ENCODE results near the gene KRT3.

The KRT3 gene

DNA sequence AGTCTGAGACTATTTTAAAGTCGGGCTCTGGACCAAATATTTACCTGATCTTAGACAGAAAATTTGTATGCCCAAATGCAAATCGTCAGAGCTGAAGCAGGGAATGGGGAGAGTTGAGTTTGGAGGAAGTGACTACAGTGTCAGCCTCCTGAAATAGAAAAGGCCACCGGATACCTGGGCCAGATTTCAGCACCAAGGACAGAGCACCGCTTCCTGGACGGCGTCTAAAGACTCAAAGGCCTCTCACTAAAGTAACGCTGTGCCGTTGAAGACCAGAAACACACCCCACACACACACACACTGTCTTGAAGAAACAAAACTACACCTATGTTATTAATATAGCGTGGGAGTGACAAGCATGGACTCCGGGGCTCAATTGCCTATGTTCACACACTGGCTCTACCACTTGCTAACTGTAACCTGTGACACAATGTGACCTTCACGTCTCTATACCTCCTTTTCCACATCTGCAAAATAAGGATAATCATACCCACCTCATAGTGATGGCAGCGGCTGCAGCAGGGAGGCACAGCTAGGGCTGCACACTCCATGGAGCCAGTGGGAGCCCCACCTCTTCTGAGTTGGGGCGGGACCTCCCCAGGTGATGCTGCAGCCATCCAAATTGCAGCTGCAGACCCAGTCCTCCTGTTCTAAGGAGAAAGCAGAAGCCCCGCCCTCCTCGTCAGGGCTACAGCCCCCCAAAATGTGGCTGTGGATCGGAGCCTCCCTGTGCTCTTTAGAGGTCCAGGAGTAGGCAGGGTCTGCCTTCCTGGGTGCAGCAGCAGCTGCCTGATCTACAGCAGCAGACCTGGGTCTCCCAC lies 54.3 kb downstream of the KRT3 start:
- in situ Hi-C loops (cut with HindIII; ENCODE audit: low sequenced_read_pairs) = no loop called here
- DNase-seq (ENCODE audit: low read depth, low spot score) = peak; percentile 51
- TF ChIP-seq CTCF (IDR thresholded peaks at IDR 0.05; ENCODE audit: low read depth, low read length) = no peak
- no peak overlapping the region for H3K4me3 ChIP-seq (ENCODE audit: low read depth, low read length)

DNA sequence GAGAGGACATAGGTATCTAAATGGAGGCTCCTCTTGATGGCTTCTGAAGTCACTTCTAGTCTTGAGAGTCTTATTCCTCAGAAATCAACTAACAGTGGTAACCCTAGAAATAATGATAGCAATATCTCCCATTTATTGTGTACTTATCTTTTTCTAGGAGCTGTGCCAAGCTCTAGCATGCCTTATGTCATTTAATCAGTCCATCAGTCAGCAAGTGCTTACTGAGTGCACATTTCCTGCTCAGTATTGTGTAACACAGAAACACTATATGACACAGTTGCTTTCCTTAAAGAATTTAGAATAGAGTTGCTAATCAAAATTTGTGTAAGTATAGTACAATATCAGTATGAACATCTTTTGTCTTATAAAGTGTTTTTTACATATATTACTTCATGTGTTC lies 55.3 kb downstream of the KRT3 start:
- DNase-seq (ENCODE audit: low read depth, low spot score) = no peak
- TF ChIP-seq CTCF (IDR thresholded peaks at IDR 0.05; ENCODE audit: low read depth, low read length) = no peak
- in situ Hi-C loops (cut with HindIII; ENCODE audit: low sequenced_read_pairs) = no loop called here
- H3K4me3 ChIP-seq (ENCODE audit: low read depth, low read length) = no peak overlapping the region

- DNase-seq (ENCODE audit: low read depth, low spot score) = no peak
- TF ChIP-seq CTCF (IDR thresholded peaks at IDR 0.05; ENCODE audit: low read depth, low read length) = no peak
- in situ Hi-C loops (cut with HindIII; ENCODE audit: low sequenced_read_pairs) = no loop called here
- no peak overlapping the region for H3K4me3 ChIP-seq (ENCODE audit: low read depth, low read length)
Observed at GRCh38 chr12:52739963-52740362, 56.0 kb downstream of the KRT3 start.

Measured in astrocyte of the spinal cord (primary cell).